ENCODE data around the gene LRRC26.

GRCh38 chr9:137149942-137150616 is 19.8 kb downstream of the LRRC26 start:
- TF ChIP-seq NFE2L1 (CRISPR knock-in tag; IDR thresholded peaks at IDR 0.05; ENCODE audit: borderline replicate concordance) (no peak), MEF2D (CRISPR knock-in tag; IDR thresholded peaks at IDR 0.05) (no peak), FOXP1 (IDR thresholded peaks at IDR 0.05) (no peak), FOXP1 (CRISPR knock-in tag; IDR thresholded peaks at IDR 0.05) (no peak), ATF3 (CRISPR knock-in tag; IDR thresholded peaks at IDR 0.05) (no peak), ATF2 (CRISPR knock-in tag; IDR thresholded peaks at IDR 0.05) (no peak), REST (IDR thresholded peaks at IDR 0.05; ENCODE audit: borderline replicate concordance in 1 of 2, low read depth in 1 of 2, low read length in 2 of 2) (no peak), ZNF713 (CRISPR knock-in tag; IDR thresholded peaks at IDR 0.05) (no peak), JUN (CRISPR knock-in tag; IDR thresholded peaks at IDR 0.05) (no peak), SIN3B (IDR thresholded peaks at IDR 0.05; ENCODE audit: low read length) (no peak), POLR2AphosphoS5 (IDR thresholded peaks at IDR 0.05; ENCODE audit: low read depth, low read length) (no peak), RERE (CRISPR knock-in tag; IDR thresholded peaks at IDR 0.05; ENCODE audit: low read depth) (no peak), CAMTA2 (CRISPR knock-in tag; IDR thresholded peaks at IDR 0.05; ENCODE audit: borderline replicate concordance) (no peak)

Data from HepG2 (cell line).